Fibroblast of lung (primary cell): ENCODE measurements around the gene ERH. TPM values are rescaled to one million over a fixed set of nuclear protein-coding genes. Genes with fewer than 3 reads are reported as not detected.
A peak's percentile ranks its signal among the peaks of the same experiment; 100 is the strongest.

Source experiments
- DNase-seq, 2 donors: peaks; one replicate each; pipeline versions ENCODE4 v3.0.0 to v3.0.0-alpha.2; 2010; ENCODE audit warnings: low read depth in 2 of 2
- H2AFZ ChIP-seq: 2 replicates; pipeline ENCODE4 v1.5.1; 2012; ENCODE audit warnings: low read length, control low read depth, inconsistent platforms
- H3K27ac ChIP-seq: 2 replicates; pipeline ENCODE4 v1.5.1; 2011; ENCODE audit warnings: low read length, control low read depth; ENCODE audit not compliant: insufficient read depth
- H3K27me3 ChIP-seq: 2 replicates; pipeline ENCODE4 v1.5.1; 2011; ENCODE audit warnings: mild to moderate bottlenecking, low read length; ENCODE audit not compliant: control insufficient read depth, insufficient read depth
- H3K36me3 ChIP-seq: 2 replicates; pipeline ENCODE4 v1.5.1; 2011; ENCODE audit warnings: low read length; ENCODE audit not compliant: control insufficient read depth, insufficient read depth
- H3K4me1 ChIP-seq: 2 replicates; pipeline ENCODE4 v1.5.1; 2011; ENCODE audit warnings: low read length; ENCODE audit not compliant: control insufficient read depth, insufficient read depth; ENCODE audit errors: extremely low read depth
- H3K4me2 ChIP-seq: 2 replicates; pipeline ENCODE4 v1.5.1; 2011; ENCODE audit warnings: low read length, control low read depth; ENCODE audit not compliant: insufficient read depth; ENCODE audit errors: extremely low read depth
- H3K4me3 ChIP-seq, 4 experiments: fragments of 200-600 bp in 1 of 4; sonication (generic) in 1 of 4; replicated peaks in 1 of 4; 2 replicates each; pipeline ENCODE4 v1.5.1; 2011 to 2016; ENCODE audit warnings: low read length in 4 of 4, low read depth in 3 of 4, mild to moderate bottlenecking in 3 of 4, control low read depth in 2 of 4, inconsistent platforms in 1 of 4, mixed read lengths in 1 of 4; ENCODE audit not compliant: insufficient read depth in 1 of 4; ENCODE audit errors: control extremely low read depth in 1 of 4
- H3K79me2 ChIP-seq: 2 replicates; pipeline ENCODE4 v1.5.1; 2012; ENCODE audit warnings: mild to moderate bottlenecking, low read length, inconsistent platforms; ENCODE audit not compliant: control insufficient read depth, insufficient read depth
- H3K9ac ChIP-seq: 2 replicates; pipeline ENCODE4 v1.5.1; 2011; ENCODE audit warnings: mild to moderate bottlenecking, low read length, control low read depth; ENCODE audit not compliant: insufficient read depth
- H3K9me3 ChIP-seq: 2 replicates; pipeline ENCODE4 v1.5.1; 2012; ENCODE audit warnings: low read depth, low read length; ENCODE audit not compliant: control insufficient read depth, insufficient read depth
- H4K20me1 ChIP-seq: 2 replicates; pipeline ENCODE4 v1.5.1; 2011; ENCODE audit warnings: low read length; ENCODE audit not compliant: control insufficient read depth, insufficient read depth; ENCODE audit errors: extremely low read depth
- CTCF ChIP-seq, 2 donors: IDR thresholded peaks in 1 of 2; conservative IDR thresholded peaks in 1 of 2; 1 replicate in 1 of 2; 2 replicates in 1 of 2; pipeline ENCODE4 v1.5.1; 2011 to 2012; ENCODE audit warnings: low read length in 2 of 2, control low read depth in 1 of 2, inconsistent platforms in 1 of 2, low read depth in 1 of 2, mild to moderate bottlenecking in 1 of 2
- EZH2 ChIP-seq: IDR thresholded peaks from 2 replicates; pipeline ENCODE4 v1.5.1; 2012; ENCODE audit warnings: low read length, control low read depth, mild to moderate bottlenecking; ENCODE audit errors: missing control alignments
- polyA plus RNA-seq, 2 donors: library from polyadenylated mRNA; depleted of rRNA in 1 of 2; stranded (reverse) in 1 of 2; unstranded in 1 of 2; fragments of >200 nt; gene quantifications; 2 replicates each; pipeline ENCODE4 v1.2.1, GENCODE V29; 2011 to 2012; ENCODE audit warnings: missing spikeins in 1 of 2
- total RNA-seq: library from RNA; depleted of rRNA; stranded (reverse); fragments of >200 nt; gene quantifications from 2 replicates; pipeline ENCODE4 v1.2.1, GENCODE V29; 2014

Gene ERH
- total and polyA plus RNA-seq, 2 donors (not counting 1 experiment from before 2014, with no cell fraction given), result 182 to 190 TPM

- Histone ChIP-seq H3K4me1 (no peaks in the 10 kb centered on the region), H3K27ac (no peak overlapping the region), H3K9me3 (no peaks in the 10 kb centered on the region), H3K27me3 (no peaks in the 10 kb centered on the region), H3K9ac (no peak overlapping the region), H3K36me3 (no peaks in the 10 kb centered on the region), H3K4me2 (no peak overlapping the region), H3K79me2 (no peaks in the 10 kb centered on the region), H4K20me1 (no peaks in the 10 kb centered on the region), H3K4me3 (no peak overlapping the region), H2AFZ (no peak overlapping the region)
- no peak for DNase-seq
- TF ChIP-seq EZH2, result no peak
- no peak for TF ChIP-seq CTCF (conservative IDR thresholded peaks at IDR 0.05 in 1 of 2, IDR thresholded peaks at IDR 0.05 in 1 of 2; ENCODE audit: low read depth in 1 of 2, low read length in 2 of 2)
Measured at GRCh38 chr14:69364378-69364777, 33.7 kb downstream of the ERH start.

GRCh38 chr14:69363964-69364363 is 34.1 kb downstream of the ERH start:
- H3K4me1 ChIP-seq, result no peaks in the 10 kb centered on the region
- no peak overlapping the region for H3K4me2 ChIP-seq
- H3K9ac ChIP-seq, result no peak overlapping the region
- no peak overlapping the region for H3K27ac ChIP-seq
- H3K9me3 ChIP-seq, result no peaks in the 10 kb centered on the region
- no peaks in the 10 kb centered on the region for H3K27me3 ChIP-seq
- no peak for TF ChIP-seq CTCF (conservative IDR thresholded peaks at IDR 0.05 in 1 of 2, IDR thresholded peaks at IDR 0.05 in 1 of 2; ENCODE audit: low read depth in 1 of 2, low read length in 2 of 2)
- no peak for TF ChIP-seq EZH2
- no peaks in the 10 kb centered on the region for H3K36me3 ChIP-seq
- no peak overlapping the region for H3K4me3 ChIP-seq
- DNase-seq, result no peak
- no peaks in the 10 kb centered on the region for H4K20me1 ChIP-seq
- H3K79me2 ChIP-seq, result no peaks in the 10 kb centered on the region
- no peak overlapping the region for H2AFZ ChIP-seq

GRCh38 chr14:69363055-69363454 is 35.0 kb downstream of the ERH start:
- Histone ChIP-seq H3K4me2 (no peak overlapping the region), H3K36me3 (no peaks in the 10 kb centered on the region), H3K4me1 (no peaks in the 10 kb centered on the region)

More at GRCh38 chr14:69363055-69363454, 35.0 kb downstream of the ERH start:
- peak; percentile 65 to 67 for TF ChIP-seq CTCF (conservative IDR thresholded peaks at IDR 0.05 in 1 of 2, IDR thresholded peaks at IDR 0.05 in 1 of 2; ENCODE audit: low read depth in 1 of 2, low read length in 2 of 2)
- TF ChIP-seq EZH2, result no peak
- H4K20me1 ChIP-seq, result no peaks in the 10 kb centered on the region
- H3K9me3 ChIP-seq, result no peaks in the 10 kb centered on the region
- no peak overlapping the region for H3K4me3 ChIP-seq
- H3K27ac ChIP-seq, result no peak overlapping the region
- no peak overlapping the region for H2AFZ ChIP-seq
- peak; percentile 6 to 51 for DNase-seq
- H3K27me3 ChIP-seq, result no peaks in the 10 kb centered on the region
- H3K9ac ChIP-seq, result no peak overlapping the region
- H3K79me2 ChIP-seq, result no peaks in the 10 kb centered on the region
